Neural progenitor cell (in vitro differentiated cells): ENCODE data around the gene FXR1.

Experiments used
- CTCF ChIP-seq: fragments of 200-600 bp; sonication (generic); IDR thresholded peaks from 2 replicates; pipeline ENCODE4 v1.5.1; 2017; ENCODE audit warnings: antibody characterized with exemption, mild to moderate bottlenecking
- EZH2 ChIP-seq: fragments of 200-600 bp; sonication (generic); IDR thresholded peaks from 2 replicates; pipeline ENCODE4 v1.6.1; 2017; ENCODE audit warnings: antibody characterized with exemption, mild to moderate bottlenecking, moderate library complexity

DNA sequence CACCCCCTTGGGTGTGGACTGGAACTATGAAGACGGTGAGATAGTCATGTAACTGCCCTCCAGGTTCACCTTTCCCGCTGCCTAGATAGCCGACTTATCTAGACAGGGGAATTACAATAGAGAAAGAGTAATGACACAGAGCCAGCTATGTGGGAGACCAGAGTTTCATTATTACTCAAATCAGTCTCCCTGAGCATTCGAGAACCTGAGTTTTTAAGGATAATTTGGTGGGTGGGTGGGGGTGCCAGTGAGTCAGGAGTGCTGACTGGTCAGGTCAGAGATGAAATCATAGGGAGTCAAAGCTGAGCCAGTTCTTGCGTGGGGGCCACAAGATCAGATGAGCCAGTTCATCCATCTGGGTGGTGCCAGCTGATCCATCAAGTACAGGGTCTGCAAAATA is 96.8 kb downstream of the FXR1 start:
- TF ChIP-seq CTCF (no peak), EZH2 (no peak)
